GM18505 (cell line): Measurements from ENCODE around the gene PCGF2.
"Not testable (repeated sequence)": the region's sequence is repeated elsewhere in the genome, so short reads cannot be mapped to it uniquely, and the experiment has no call there.

Experiments
- ATAC-seq: cut with Tn5 transposase; IDR thresholded peaks from one replicate; pipeline ENCODE4 v1.9.1; 2021; ENCODE audit not compliant: unreplicated experiment
- POLR2A ChIP-seq: IDR thresholded peaks from 4 replicates; pipeline ENCODE4 v1.6.1; 2011; ENCODE audit warnings: borderline replicate concordance; ENCODE audit not compliant: insufficient read depth, insufficient read length; ENCODE audit errors: extremely low read depth

PCGF2 gene

DNA sequence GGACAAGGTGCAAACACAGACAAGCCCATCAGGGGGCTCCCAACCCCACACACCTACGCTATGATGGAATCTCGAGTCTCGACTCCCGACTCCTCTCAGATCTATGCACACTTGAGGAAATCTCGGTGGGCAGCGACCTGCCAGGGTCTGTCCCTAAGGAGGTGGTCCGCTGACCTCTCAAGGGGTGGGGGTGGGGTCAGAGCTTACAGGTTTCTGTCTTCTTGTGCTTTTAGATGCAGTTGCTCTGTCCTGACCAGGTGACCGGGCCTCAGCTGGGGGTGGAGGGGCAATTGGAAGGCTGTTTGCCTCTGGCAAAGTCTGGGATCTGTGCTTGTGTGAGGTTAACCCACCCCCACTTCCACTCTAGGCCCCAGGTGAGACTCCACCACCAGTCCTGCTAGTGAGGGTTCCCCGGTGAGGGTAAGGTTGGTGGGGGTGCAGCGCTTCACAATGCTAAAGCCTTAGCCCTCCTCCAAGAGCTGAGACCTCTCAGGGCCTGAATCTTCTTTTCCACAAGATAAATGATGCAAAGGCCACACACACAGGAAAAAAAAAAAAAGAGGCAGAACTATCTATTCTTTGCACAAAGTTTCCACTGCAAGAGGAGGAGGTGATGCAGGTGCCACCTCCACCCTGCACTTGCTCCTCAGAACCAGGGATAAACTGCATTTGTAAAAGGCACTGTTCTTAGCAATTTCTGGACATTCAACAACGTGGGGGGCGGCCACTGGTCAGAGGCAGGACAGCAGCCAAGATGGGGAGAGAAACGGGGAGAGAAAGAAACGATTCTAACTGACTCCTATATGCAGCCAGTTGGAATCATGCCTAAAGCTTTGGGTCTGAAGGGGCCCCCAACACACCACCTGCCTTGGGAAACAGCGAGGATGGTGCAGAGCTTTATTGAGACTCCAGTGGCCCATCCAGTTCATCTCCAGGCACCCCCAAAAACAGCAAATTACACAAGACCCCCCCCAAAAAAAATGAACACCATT is 13.9 kb downstream of the PCGF2 start:
- no peak for TF ChIP-seq POLR2A
- ATAC-seq: no peak

GRCh38 chr17:38733282-38733981 is 14.7 kb downstream of the PCGF2 start:
- no peak for TF ChIP-seq POLR2A
- ATAC-seq: no peak

DNA sequence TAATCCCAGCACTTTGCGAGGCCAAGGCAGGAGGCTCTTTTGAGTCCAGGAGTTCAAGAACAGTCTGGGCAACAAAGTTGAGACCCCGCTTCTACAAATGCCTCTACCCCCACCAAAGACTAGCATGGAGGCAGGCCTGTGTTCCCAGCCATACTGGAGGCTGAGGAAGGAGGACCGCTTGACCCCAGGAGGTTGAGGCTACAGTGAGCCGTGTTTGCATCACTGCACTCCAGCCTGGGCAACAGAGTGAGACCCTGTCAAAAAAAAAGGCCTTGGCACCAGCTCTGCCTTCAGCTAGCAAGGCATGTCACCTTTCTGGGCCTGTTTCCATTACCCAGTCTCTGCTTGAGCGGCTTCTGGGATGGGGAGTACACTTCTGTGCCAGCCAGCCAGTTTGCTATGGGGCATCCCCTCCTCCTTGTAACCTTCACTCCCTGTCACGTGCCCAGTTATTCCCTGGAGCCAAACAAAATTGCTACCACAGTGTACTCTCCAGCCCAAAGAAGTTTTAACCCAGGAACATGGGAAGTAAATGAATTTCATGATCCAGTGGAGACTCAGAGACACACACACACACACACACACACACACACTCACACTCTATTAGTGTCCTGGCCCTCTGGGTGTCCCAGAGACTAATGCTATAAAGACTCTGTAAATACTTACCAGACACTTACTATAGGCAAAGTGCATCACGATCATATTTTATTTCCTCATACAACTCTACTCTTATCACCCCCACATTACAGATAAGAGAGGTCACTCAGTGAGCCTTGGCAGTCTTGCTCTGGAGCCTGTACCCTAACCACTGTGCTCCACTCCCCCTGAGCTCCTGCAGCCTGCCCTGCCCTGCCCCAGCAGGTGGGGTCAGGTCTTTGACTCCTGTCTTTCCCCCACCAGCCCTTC is 15.5 kb downstream of the PCGF2 start:
- no peak for ATAC-seq
- no peak for TF ChIP-seq POLR2A

- ATAC-seq: no peak
- no peak for TF ChIP-seq POLR2A
These were observed 16.4 kb downstream of the PCGF2 start for GRCh38 chr17:38731526-38732294.

- no peak for ATAC-seq
- TF ChIP-seq POLR2A: no peak
These were observed 17.4 kb downstream of the PCGF2 start for GRCh38 chr17:38730526-38731379.

GRCh38 chr17:38729886-38730525 is 18.1 kb downstream of the PCGF2 start, which contains the start of gene CISD3:
TSS of gene CISD3 (plus strand) at chr17:38730341. CDS start at chr17:38730359, 18 bp downstream.
- TF ChIP-seq POLR2A: peak; percentile 51
- ATAC-seq: peak; percentile 67

GRCh38 chr17:38729368-38729885 is 18.7 kb downstream of the PCGF2 start:
- TF ChIP-seq POLR2A: no peak
- no peak for ATAC-seq

GRCh38 chr17:38728290-38728831 is 19.8 kb downstream of the PCGF2 start:
- TF ChIP-seq POLR2A: peak; percentile 49
- no peak for ATAC-seq

GRCh38 chr17:38727736-38728135 is 20.4 kb downstream of the PCGF2 start:
- TF ChIP-seq POLR2A: no peak
- ATAC-seq: no peak

DNA sequence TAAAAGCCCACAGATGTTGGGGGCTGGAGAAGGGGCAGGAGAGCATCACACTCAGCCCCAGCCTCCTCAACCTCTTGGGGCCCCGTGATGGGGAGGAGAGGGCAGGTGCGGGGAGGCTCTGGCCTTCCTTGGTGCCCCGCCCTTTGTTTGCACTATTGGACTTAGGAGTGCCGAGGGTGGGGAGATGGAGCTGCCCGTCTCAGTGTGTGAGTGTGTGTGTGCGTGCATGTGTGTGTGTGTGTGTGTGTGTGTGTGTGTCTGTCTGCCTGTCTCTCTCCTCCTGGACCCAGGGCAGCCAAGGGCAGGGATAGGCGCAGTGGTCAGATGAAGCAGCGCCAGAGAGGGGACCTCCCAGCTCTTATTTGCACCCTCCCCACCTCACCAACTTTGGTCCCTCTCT is 22.0 kb downstream of the PCGF2 start:
- not testable (repeated sequence) for ATAC-seq

- TF ChIP-seq POLR2A: no peak
- ATAC-seq: no peak
These were observed 23.1 kb downstream of the PCGF2 start for GRCh38 chr17:38725066-38725465.
